HG03571 (cell line): ENCODE measurements around the gene ZNF433.
"Not testable (repeated sequence)": the region's sequence is repeated elsewhere in the genome, so short reads cannot be mapped to it uniquely, and the experiment has no call there.

ENCODE experiments used
- ATAC-seq: cut with Tn5 transposase; IDR thresholded peaks from one replicate; pipeline ENCODE4 v1.9.1; 2021; ENCODE audit not compliant: unreplicated experiment

Gene ZNF433

DNA sequence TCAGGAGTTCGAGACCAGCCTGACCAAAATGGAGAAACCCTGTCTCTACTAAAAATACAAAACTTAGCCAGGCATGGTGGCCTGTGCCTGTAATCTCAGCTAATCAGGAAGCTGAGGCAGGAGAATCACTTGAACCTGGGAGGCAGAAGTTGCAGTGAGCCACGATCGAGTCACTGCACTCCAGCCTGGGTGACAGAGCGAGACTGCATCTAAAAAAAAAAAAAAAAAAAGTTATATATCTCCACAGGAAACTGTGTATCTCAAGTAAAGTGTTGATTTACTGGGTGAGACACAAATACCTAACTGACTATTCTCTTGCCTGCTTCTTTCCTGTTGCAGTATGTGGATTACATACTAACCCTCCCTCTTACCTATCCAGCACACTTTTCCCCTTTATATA lies 43.6 kb downstream of the ZNF433 start:
- ATAC-seq: not testable (repeated sequence)

DNA sequence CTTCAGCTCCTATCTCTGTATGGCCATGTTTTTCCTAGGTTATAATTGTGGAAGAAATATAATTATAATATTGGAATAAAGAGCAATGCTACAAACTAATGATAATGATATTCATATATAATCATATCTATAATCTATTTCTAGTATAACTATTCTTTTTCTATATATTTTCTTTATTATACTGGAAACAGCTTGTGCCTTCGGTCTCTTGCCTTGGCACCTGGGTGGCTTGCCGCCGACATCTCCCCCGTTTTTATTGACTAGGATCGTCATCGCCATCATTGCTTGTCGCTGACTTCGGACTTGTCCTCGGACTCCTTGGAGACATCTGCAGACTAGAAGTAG lies 46.4 kb downstream of the ZNF433 start:
- no peak for ATAC-seq

DNA sequence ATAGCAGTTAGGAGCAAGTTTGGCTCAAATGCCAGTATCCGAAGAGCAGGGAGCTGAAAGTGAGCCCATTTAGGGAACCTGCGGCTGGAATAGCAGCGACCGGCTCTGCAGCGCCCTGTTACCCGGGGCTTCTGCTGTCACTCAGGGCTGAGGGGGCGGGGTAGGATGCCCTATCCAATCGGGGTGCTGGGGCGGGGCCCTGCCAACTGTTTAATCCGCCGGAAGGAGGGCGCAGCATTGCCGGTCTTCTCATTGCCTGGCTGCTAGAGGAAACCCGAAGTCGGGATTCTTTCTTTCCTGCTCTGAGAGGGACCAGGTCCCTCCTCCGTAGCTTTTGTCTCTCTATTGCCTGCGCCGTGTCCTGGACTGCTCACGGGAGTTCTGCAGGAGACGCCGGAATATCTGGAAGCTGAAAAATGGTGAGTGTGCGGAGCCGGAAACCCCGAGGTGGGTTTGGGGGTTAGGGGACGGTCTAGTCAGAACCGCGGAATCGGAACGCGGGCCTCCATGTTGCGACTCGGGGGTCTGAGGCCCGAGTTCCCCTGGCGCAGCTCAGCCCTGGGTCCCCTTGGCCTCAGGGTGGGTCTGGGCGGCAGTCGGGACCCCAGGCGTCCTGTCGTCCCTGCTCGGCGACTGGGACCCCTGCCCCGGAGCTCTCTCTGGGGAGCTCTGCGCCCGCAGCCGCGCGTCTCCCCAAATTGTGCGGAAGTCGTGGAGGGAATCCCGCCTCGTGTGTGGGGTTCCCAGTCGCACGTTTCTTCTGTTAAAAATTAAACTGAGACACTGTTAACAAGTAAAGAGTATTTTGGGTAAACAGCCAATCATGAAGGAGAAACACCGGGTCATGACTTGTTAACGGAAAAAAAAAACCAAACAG lies 47.8 kb downstream of the ZNF433 start:
- peak; percentile 77 for ATAC-seq

DNA sequence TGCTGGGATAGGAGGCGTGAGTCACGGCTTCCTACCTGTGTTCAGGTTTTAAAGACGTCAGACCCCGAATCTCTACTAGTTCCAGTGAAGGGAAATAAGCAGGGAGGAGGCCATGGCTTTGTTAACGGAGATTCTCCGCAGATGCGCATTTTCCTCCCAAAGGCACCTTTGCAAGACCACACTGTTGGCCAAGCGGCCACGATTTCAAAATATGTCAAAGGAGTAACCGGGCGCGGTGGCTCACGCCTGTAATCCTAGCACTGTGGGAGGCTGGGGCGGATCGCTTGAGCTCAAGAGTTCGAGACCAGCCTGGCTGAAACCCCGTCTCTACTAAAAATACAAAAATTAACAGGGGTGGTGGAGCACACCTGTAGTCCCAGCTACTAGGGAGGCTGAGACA lies 48.7 kb downstream of the ZNF433 start:
- ATAC-seq: no peak

DNA sequence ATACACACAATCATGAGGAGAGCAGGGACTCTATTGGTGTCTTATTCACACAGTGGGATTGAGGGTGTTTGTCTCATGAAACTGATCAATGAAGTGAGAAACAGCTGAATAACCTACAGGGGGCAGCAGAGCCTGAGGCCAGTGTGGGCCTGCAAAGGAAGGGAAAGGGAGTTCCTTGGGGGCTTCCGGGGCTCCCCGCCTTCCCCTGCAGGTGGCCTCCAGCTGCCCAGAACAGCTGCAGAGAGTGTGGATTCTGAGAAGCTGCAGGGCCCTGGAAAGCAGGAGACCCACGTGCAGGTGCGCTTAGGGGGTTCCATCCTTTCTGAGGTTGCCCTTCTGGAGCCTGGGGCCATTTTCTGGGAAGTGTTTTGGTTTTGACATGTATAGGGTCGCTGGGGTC lies 50.5 kb downstream of the ZNF433 start:
- ATAC-seq: no peak

DNA sequence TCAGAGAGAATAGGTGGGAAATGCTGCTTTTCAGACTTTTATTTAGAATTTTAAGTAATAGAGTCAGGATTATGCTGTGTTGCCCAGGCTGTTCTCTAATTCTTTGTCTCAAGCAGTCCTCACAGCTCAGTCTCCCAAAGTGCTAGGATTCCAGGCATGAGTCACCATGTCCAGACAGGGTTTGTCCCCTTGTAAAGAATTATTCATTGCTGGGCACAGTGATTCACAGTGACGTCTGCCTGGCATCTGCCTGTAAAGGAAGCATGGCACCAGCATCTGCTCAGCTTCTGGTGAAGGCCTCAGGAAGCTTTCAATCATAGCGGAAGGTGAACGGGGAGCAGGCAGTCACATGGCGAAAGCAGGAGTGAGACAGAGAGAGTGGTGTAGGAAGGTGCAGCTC lies 53.0 kb downstream of the ZNF433 start:
- ATAC-seq: no peak

DNA sequence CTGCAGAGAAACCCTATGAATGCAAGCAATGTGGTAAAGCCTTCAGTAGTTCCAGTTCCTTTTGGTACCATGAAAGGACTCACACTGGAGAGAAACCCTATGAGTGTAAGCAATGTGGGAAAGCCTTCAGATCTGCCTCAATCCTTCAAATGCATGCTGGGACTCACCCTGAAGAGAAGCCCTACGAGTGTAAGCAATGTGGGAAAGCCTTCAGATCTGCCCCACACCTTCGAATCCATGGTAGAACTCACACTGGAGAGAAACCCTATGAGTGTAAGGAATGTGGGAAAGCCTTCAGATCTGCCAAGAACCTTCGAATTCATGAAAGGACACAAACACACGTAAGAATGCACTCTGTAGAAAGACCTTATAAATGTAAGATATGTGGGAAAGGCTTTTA lies 56.0 kb downstream of the ZNF433 start:
- no peak for ATAC-seq

DNA sequence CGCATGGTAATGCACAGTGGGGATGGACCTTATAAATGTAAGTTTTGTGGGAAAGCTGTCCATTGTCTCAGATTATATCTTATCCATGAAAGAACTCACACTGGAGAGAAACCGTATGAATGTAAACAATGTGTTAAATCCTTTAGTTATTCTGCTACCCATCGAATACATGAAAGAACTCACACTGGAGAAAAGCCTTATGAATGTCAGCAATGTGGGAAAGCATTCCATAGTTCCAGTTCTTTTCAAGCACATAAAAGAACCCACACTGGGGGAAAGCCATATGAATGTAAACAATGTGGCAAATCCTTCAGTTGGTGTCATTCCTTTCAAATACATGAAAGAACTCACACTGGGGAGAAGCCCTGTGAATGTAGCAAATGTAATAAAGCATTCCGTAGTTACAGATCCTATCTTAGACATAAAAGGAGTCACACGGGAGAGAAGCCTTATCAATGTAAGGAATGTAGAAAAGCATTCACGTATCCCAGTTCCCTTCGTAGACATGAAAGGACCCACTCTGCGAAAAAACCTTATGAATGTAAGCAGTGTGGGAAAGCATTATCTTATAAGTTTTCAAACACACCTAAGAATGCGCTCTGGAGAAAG lies 56.9 kb downstream of the ZNF433 start:
- no peak for ATAC-seq

DNA sequence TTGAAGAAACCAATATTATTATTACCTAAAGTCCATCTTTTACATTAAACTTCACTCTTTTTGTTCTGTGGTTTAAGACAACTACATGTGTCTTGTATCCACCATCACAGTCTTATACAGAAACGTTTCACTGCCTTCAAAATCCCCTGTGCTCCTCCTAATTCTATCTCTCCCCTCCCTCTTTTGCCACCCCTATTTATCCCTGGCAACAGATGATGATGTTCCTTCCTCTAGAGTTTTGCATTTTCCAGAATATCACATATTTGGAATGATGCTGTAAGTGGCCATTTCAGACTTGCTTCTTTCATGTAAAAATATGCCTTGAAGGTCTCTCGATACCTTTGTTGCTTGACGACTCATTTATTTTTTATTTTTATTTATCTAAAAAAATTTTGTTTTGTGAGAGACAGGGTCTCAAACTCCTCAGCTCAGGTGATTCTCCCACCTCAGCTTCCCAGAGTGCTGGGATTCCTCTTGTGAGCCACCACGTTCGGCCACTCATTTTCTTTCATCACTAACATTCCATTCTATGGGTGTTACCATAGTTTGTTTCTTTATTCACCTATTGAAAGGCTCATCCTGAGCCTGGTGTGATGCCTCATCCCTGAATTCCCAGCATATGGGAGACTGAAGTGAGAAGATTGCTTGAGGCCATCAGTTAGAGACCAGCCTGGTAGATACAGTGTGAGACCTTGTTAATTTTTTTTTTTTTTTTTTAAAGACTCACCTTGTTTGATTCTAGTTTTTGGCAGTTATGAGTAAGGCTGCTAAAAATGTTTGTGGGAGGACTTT lies 62.3 kb downstream of the ZNF433 start:
- no peak for ATAC-seq

DNA sequence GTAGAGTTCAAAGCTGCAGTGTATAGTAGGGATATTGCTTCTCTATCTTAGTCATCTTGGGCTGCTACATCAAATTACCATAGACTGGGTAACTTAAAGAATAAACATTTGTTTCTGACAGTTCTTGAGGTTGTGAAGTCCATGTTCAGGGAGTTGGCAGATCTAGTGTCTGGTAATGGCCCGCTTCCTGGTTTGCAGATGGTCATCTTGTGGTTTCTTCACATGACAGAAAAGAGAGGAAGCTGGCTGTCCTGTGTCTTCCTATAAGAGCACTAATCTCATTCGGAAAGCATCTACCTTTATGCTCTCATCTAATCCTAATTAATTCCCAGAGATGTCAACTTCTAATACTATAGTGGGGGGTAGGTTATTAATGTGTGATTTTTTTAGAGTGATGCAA lies 64.4 kb downstream of the ZNF433 start:
- no peak for ATAC-seq

DNA sequence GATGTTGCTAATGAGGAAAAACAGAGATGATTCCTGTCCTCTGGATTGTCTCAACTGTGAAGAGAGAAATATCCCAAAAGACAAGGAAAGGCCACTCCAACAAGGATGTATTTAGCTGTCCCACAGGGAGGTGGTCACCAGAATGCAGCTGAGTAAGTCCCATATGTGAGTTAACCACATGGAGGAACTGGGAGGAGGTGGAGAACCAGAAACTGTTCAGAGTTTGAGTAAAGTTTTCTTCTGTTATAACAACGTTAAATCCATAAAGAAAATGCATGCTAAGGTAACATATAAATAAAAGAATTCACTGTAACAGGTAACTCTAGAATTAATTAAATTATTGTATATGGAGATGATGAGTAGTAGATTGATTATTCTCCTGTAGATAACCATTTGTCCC lies 65.3 kb downstream of the ZNF433 start:
- no peak for ATAC-seq

DNA sequence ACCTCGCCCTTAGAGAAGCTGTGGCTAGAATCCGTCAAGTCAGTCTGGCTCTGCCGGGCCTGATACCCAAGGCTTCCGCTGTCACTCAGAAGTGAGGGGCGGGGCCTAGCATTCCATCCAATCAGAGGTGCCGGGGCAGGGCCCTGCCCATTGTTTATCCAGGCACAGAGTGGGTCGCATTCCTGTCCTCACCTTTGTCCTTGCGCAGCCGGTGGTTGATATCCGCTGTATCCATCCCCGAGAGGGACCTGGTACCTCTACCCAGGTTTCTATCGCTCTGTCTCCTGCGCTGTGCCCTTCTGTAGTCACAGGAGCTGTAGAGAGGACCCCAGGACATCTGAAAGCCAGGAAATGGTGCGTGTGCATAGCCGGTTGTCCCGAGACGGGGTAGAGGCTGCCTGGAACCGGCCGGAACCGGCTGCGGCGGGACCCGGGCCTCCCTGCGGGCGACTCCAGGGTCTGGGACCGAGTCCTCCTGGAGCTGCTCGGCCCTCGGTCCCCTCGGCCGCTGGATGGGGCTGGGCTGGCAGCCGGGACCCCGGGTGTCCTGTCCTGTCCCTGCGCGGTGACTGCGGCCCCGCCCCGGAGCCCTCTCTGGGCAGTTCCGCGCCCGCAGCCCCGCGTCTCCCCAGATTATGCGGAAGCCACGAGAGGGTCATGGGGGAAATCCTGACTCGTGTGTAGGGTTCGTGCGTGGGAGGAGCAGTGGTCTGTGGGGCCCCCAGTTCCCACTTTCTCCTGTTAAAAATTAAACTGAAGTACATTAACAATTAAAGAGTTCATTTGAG lies 70.4 kb downstream of the ZNF433 start, which contains the start of gene ZNF763:
ZNF763 (plus strand) TSS at position 183 of the 788 bp plus-strand sequence; CDS start at position 352, 169 bp downstream.
- ATAC-seq: peak; percentile 71
